ENCODE measurements around the gene TJP2. TPM values are rescaled to one million over a fixed set of nuclear protein-coding genes. Genes with fewer than 3 reads are reported as not detected.

The TJP2 gene
- total and polyA plus RNA-seq, 5 donors from 2014 or later, result 5.3 to 13.9 (median 10.6) TPM

DNA sequence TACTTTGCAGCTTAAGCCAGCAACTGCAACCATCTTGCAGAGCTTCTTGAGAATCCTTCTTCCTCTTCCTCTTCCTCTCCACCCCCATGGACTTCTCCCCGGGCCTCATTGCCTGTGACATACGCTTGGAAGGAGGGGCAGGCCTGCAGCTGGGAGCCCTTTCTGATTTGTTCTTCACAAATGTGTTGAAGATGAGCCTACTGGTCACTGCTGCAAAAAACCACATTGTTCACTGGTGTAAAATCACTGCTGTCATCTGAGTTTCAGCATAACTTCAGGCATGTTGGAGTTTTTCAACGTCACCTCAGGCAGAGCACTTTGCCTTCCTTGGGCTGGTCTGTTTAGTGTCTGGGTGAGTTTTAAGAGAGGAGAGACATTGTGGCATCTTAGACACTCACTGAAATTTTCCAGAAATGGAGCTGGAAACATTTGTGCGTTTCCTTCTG lies 7.9 kb downstream of the TJP2 start:
- no peaks in the 10 kb centered on the region for H3K36me3 ChIP-seq (ENCODE audit: control insufficient read depth, insufficient read depth, low read length)
- Mint-ChIP-seq H3K27ac (peak overlapping the region; percentile 47 to 83 (median 53)), H3K36me3 (peaks cover 4% of the 10 kb centered on the region), H3K4me3 (peak overlapping the region in 1 of 4 donors; percentile 42), H3K9me3 (no peaks in the 10 kb centered on the region), H3K27me3 (no peaks in the 10 kb centered on the region), H3K4me1 (peaks cover 23 to 53% (median 40%) of the 10 kb centered on the region in 4 donors)
- no peaks in the 10 kb centered on the region for H3K27me3 ChIP-seq (ENCODE audit: control insufficient read depth, insufficient read depth, low read length)
- DNase-seq (no peak), ATAC-seq (ENCODE audit: low read depth in 2 of 2) (no peak)
- no peak overlapping the region for H3K4me3 ChIP-seq (ENCODE audit: low read depth, low read length)
- no peak overlapping the region for H3K27ac ChIP-seq (ENCODE audit: insufficient read depth, low read length, poor library complexity, severe bottlenecking)
- no peaks in the 10 kb centered on the region for H3K9me3 ChIP-seq (ENCODE audit: control insufficient read depth in 2 of 2, low read length in 2 of 2)
- peaks cover 39% of the 10 kb centered on the region for H3K4me1 ChIP-seq (ENCODE audit: control insufficient read depth, insufficient read depth, low read length, poor library complexity, severe bottlenecking)

DNA sequence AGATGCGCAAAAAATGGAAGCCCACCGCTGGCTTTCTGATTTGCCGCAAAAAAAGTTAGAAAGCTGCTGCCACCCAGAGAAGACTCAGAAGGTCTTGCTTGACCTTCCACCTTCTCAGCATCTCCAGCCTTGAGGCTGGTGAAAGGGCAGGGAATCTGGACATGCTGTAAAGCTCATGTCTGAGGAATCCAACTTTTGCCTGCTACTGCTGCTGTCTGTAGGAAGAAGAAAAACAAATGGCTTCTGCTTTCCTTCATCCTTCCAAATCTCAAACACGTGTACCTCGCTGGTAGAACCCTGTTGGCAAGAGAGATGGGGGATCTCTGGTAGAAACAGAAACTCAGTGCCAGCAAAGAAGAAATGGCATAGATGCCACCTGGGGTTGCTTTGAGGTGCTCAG lies 10.2 kb downstream of the TJP2 start:
- DNase-seq (no peak), ATAC-seq (ENCODE audit: low read depth in 2 of 2) (no peak)
- Histone ChIP-seq H3K27me3 (ENCODE audit: control insufficient read depth, insufficient read depth, low read length) (no peaks in the 10 kb centered on the region), H3K9me3 (ENCODE audit: control insufficient read depth in 2 of 2, low read length in 2 of 2) (no peaks in the 10 kb centered on the region), H3K27ac (ENCODE audit: insufficient read depth, low read length, poor library complexity, severe bottlenecking) (no peak overlapping the region), H3K4me3 (ENCODE audit: low read depth, low read length) (no peak overlapping the region), H3K4me1 (ENCODE audit: control insufficient read depth, insufficient read depth, low read length, poor library complexity, severe bottlenecking) (peaks cover 21% of the 10 kb centered on the region), H3K36me3 (ENCODE audit: control insufficient read depth, insufficient read depth, low read length) (no peaks in the 10 kb centered on the region)
- H3K27ac Mint-ChIP-seq, result peak overlapping the region in 1 of 3 donors; percentile 30
- H3K27me3 Mint-ChIP-seq, result no peaks in the 10 kb centered on the region
- H3K36me3 Mint-ChIP-seq, result peaks cover 4% of the 10 kb centered on the region
- no peak overlapping the region for H3K4me3 Mint-ChIP-seq
- no peaks in the 10 kb centered on the region for H3K9me3 Mint-ChIP-seq
- peaks cover 17 to 37% (median 23%) of the 10 kb centered on the region in 4 donors for H3K4me1 Mint-ChIP-seq

GRCh38 chr9:69186841-69187611 lies 12.9 kb downstream of the TJP2 start:
- ATAC-seq (ENCODE audit: low read depth in 2 of 2) (no peak), DNase-seq (no peak)
- H3K36me3 ChIP-seq (ENCODE audit: control insufficient read depth, insufficient read depth, low read length), result no peaks in the 10 kb centered on the region
- H3K4me3 ChIP-seq (ENCODE audit: low read depth, low read length), result no peak overlapping the region
- no peak overlapping the region for H3K4me3 Mint-ChIP-seq
- peak overlapping the region in 1 of 3 donors; percentile 5 for H3K27ac Mint-ChIP-seq
- peaks cover 4% of the 10 kb centered on the region for H3K36me3 Mint-ChIP-seq
- H3K9me3 Mint-ChIP-seq, result no peaks in the 10 kb centered on the region
- H3K9me3 ChIP-seq (ENCODE audit: control insufficient read depth in 2 of 2, low read length in 2 of 2), result no peaks in the 10 kb centered on the region
- H3K4me1 Mint-ChIP-seq, result peaks cover 3 to 21% (median 8%) of the 10 kb centered on the region in 4 donors
- H3K27me3 Mint-ChIP-seq, result no peaks in the 10 kb centered on the region
- H3K27me3 ChIP-seq (ENCODE audit: control insufficient read depth, insufficient read depth, low read length), result no peaks in the 10 kb centered on the region
- no peak overlapping the region for H3K27ac ChIP-seq (ENCODE audit: insufficient read depth, low read length, poor library complexity, severe bottlenecking)
- H3K4me1 ChIP-seq (ENCODE audit: control insufficient read depth, insufficient read depth, low read length, poor library complexity, severe bottlenecking), result peaks cover under 1% of the 10 kb centered on the region

GRCh38 chr9:69188975-69189374 lies 14.9 kb downstream of the TJP2 start:
- no peaks in the 10 kb centered on the region for H3K36me3 ChIP-seq (ENCODE audit: control insufficient read depth, insufficient read depth, low read length)
- no peaks in the 10 kb centered on the region for H3K27me3 ChIP-seq (ENCODE audit: control insufficient read depth, insufficient read depth, low read length)
- no peaks in the 10 kb centered on the region for H3K9me3 ChIP-seq (ENCODE audit: control insufficient read depth in 2 of 2, low read length in 2 of 2)
- H3K27ac ChIP-seq (ENCODE audit: insufficient read depth, low read length, poor library complexity, severe bottlenecking), result no peak overlapping the region
- peaks cover 6 to 24% (median 13%) of the 10 kb centered on the region in 4 donors for H3K4me1 Mint-ChIP-seq
- H3K9me3 Mint-ChIP-seq, result no peaks in the 10 kb centered on the region
- H3K4me3 Mint-ChIP-seq, result no peak overlapping the region
- ATAC-seq (ENCODE audit: low read depth in 2 of 2) (no peak), DNase-seq (no peak)
- H3K36me3 Mint-ChIP-seq, result peaks cover 2% of the 10 kb centered on the region
- no peaks in the 10 kb centered on the region for H3K4me1 ChIP-seq (ENCODE audit: control insufficient read depth, insufficient read depth, low read length, poor library complexity, severe bottlenecking)
- H3K27me3 Mint-ChIP-seq, result no peaks in the 10 kb centered on the region
- H3K4me3 ChIP-seq (ENCODE audit: low read depth, low read length), result no peak overlapping the region
- H3K27ac Mint-ChIP-seq, result peak overlapping the region in 1 of 3 donors; percentile 35

- peaks cover 6 to 24% (median 13%) of the 10 kb centered on the region in 4 donors for H3K4me1 Mint-ChIP-seq
- H3K27me3 ChIP-seq (ENCODE audit: control insufficient read depth, insufficient read depth, low read length), result no peaks in the 10 kb centered on the region
- no peak overlapping the region for H3K4me3 ChIP-seq (ENCODE audit: low read depth, low read length)
- H3K36me3 ChIP-seq (ENCODE audit: control insufficient read depth, insufficient read depth, low read length), result no peaks in the 10 kb centered on the region
- no peaks in the 10 kb centered on the region for H3K9me3 Mint-ChIP-seq
- no peaks in the 10 kb centered on the region for H3K27me3 Mint-ChIP-seq
- no peak overlapping the region for H3K27ac ChIP-seq (ENCODE audit: insufficient read depth, low read length, poor library complexity, severe bottlenecking)
- ATAC-seq (ENCODE audit: low read depth in 2 of 2), result no peak
- H3K36me3 Mint-ChIP-seq, result no peaks in the 10 kb centered on the region
- H3K4me1 ChIP-seq (ENCODE audit: control insufficient read depth, insufficient read depth, low read length, poor library complexity, severe bottlenecking), result no peaks in the 10 kb centered on the region
- no peak for DNase-seq
- no peak overlapping the region for H3K27ac Mint-ChIP-seq
- no peak overlapping the region for H3K4me3 Mint-ChIP-seq
- no peaks in the 10 kb centered on the region for H3K9me3 ChIP-seq (ENCODE audit: control insufficient read depth in 2 of 2, low read length in 2 of 2)
These were observed 16.2 kb downstream of the TJP2 start for GRCh38 chr9:69190086-69190862.

DNA sequence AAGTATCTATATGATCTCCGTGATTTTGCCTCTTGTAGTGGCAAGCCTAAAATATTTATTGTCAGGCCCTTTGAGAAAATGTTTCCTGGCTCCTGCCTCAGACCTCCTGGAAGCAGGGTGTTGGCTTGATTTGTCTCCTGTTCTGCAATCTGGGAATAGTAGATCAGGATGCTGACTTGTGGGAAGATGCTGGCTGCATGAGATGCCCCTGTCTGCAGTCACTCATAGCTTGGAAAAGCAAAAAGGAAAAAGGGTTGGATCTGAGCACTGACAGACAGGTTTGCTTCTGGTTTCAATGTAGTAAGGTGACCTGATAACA lies 16.7 kb downstream of the TJP2 start:
- Histone ChIP-seq H3K27me3 (ENCODE audit: control insufficient read depth, insufficient read depth, low read length) (no peaks in the 10 kb centered on the region), H3K9me3 (ENCODE audit: control insufficient read depth in 2 of 2, low read length in 2 of 2) (no peaks in the 10 kb centered on the region), H3K4me3 (ENCODE audit: low read depth, low read length) (peak overlapping the region; percentile 7), H3K4me1 (ENCODE audit: control insufficient read depth, insufficient read depth, low read length, poor library complexity, severe bottlenecking) (no peaks in the 10 kb centered on the region), H3K36me3 (ENCODE audit: control insufficient read depth, insufficient read depth, low read length) (no peaks in the 10 kb centered on the region), H3K27ac (ENCODE audit: insufficient read depth, low read length, poor library complexity, severe bottlenecking) (no peak overlapping the region)
- H3K27me3 Mint-ChIP-seq, result no peaks in the 10 kb centered on the region
- H3K4me3 Mint-ChIP-seq, result no peak overlapping the region
- no peaks in the 10 kb centered on the region for H3K9me3 Mint-ChIP-seq
- peak overlapping the region in 1 of 3 donors; percentile 82 for H3K27ac Mint-ChIP-seq
- no peak for ATAC-seq (ENCODE audit: low read depth in 2 of 2)
- peaks cover 6 to 24% (median 13%) of the 10 kb centered on the region in 4 donors for H3K4me1 Mint-ChIP-seq
- no peaks in the 10 kb centered on the region for H3K36me3 Mint-ChIP-seq
- DNase-seq, result no peak

- DNase-seq (no peak), ATAC-seq (ENCODE audit: low read depth in 2 of 2) (no peak)
- no peaks in the 10 kb centered on the region for H3K9me3 Mint-ChIP-seq
- Histone ChIP-seq H3K9me3 (ENCODE audit: control insufficient read depth in 2 of 2, low read length in 2 of 2) (no peaks in the 10 kb centered on the region), H3K27ac (ENCODE audit: insufficient read depth, low read length, poor library complexity, severe bottlenecking) (no peak overlapping the region), H3K27me3 (ENCODE audit: control insufficient read depth, insufficient read depth, low read length) (no peaks in the 10 kb centered on the region), H3K4me1 (ENCODE audit: control insufficient read depth, insufficient read depth, low read length, poor library complexity, severe bottlenecking) (no peaks in the 10 kb centered on the region), H3K4me3 (ENCODE audit: low read depth, low read length) (peak overlapping the region; percentile 7), H3K36me3 (ENCODE audit: control insufficient read depth, insufficient read depth, low read length) (no peaks in the 10 kb centered on the region)
- H3K4me1 Mint-ChIP-seq, result peaks cover 6 to 24% (median 13%) of the 10 kb centered on the region in 4 donors
- H3K4me3 Mint-ChIP-seq, result no peak overlapping the region
- H3K36me3 Mint-ChIP-seq, result no peaks in the 10 kb centered on the region
- peak overlapping the region in 1 of 3 donors; percentile 82 for H3K27ac Mint-ChIP-seq
- H3K27me3 Mint-ChIP-seq, result no peaks in the 10 kb centered on the region
These were observed 17.2 kb downstream of the TJP2 start for GRCh38 chr9:69191231-69191630.

Data from CD4-positive, CD25-positive, alpha-beta regulatory T cell (primary cell).